ENCODE results near the gene ATAT1. TPM values are rescaled to one million over a fixed set of nuclear protein-coding genes. Genes with fewer than 3 reads are reported as not detected.
A peak's percentile ranks its signal among the peaks of the same experiment; 100 is the strongest.

The ATAT1 gene
- total and polyA plus RNA-seq, 2 of the 13 experiments (the other 11 are each of a cell fraction or from before 2014, with no cell fraction given): 9.2 to 23.6 TPM

GRCh38 chr6:30614044-30614842 lies 12.4 kb upstream of the ATAT1 start (continued):
- TF ChIP-seq ELF1 (CRISPR knock-in tag; IDR thresholded peaks at IDR 0.05) (0 out of 2 replicates have a peak, but pooled peaks have one; percentile 12), ZBTB43 (CRISPR knock-in tag; conservative IDR thresholded peaks at IDR 0.05) (no peak), ESRRA (CRISPR knock-in tag; IDR thresholded peaks at IDR 0.05; ENCODE audit: low read depth) (no peak), IRF9 (CRISPR knock-in tag; IDR thresholded peaks at IDR 0.05; ENCODE audit: borderline replicate concordance) (no peak), ZNF619 (CRISPR knock-in tag; IDR thresholded peaks at IDR 0.05) (no peak), ZBTB33 (CRISPR knock-in tag; IDR thresholded peaks at IDR 0.05) (peak; percentile 24; the same call in 1 of the 2 replicates), HIVEP1 (CRISPR knock-in tag; IDR thresholded peaks at IDR 0.05) (no peak), ZNF704 (CRISPR knock-in tag; IDR thresholded peaks at IDR 0.05; ENCODE audit: borderline replicate concordance) (no peak)
